IMR-90 (cell line): Measurements from ENCODE around the gene PLAC9. TPM values are rescaled to one million over a fixed set of nuclear protein-coding genes. Genes with fewer than 3 reads are reported as not detected.

ENCODE experiments used
- ATAC-seq: fragments of 200-7000 bp; cut with Tn5 transposase; 2 replicates; pipeline ENCODE4 v1.9.1; 2020; ENCODE audit warnings: low read depth, mild to moderate bottlenecking, moderate library complexity
- BruUV-seq: library from RNA; stranded (reverse); fragments of 400-500 nt; replicated peaks from 2 replicates; lab custom pipeline; 2021; lab: Mats Ljungman, UMichigan
- CTCF ChIA-PET: fragments of 300-600 bp; formaldehyde crosslinking; extraction: SDS; loops from one replicate; lab custom pipeline; 2021; ENCODE audit warnings: antibody characterized with exemption; lab: Yijun Ruan, JAX
- POLR2A ChIA-PET: fragments of 300-600 bp; sonication (Branson Sonifier 250); formaldehyde crosslinking; loops from one replicate; lab custom pipeline; 2022; ENCODE audit warnings: antibody characterized with exemption; ENCODE audit not compliant: unreplicated experiment; lab: Charles Lee
- DNase-seq: peaks from one replicate; pipeline ENCODE4 v3.0.0; 2013
- H2AFZ ChIP-seq: replicated peaks from 2 replicates; pipeline ENCODE3; 2013; ENCODE audit warnings: low read length, mild to moderate bottlenecking; ENCODE audit not compliant: poor library complexity
- H2AK5ac ChIP-seq: 2 replicates; pipeline ENCODE4 v1.6.1; 2013; ENCODE audit warnings: low read depth, low read length, inconsistent platforms
- H2AK9ac ChIP-seq: replicated peaks from 2 replicates; pipeline ENCODE3; 2013; ENCODE audit warnings: mild to moderate bottlenecking, low read depth, low read length, moderate library complexity; ENCODE audit not compliant: poor library complexity
- H2BK120ac ChIP-seq: 2 replicates; pipeline ENCODE4 v1.6.1; 2013; ENCODE audit warnings: low read depth, low read length, inconsistent platforms
- H2BK15ac ChIP-seq: 3 replicates; pipeline ENCODE4 v1.6.1; 2013; ENCODE audit warnings: low read depth, low read length, inconsistent platforms
- H2BK20ac ChIP-seq: 2 replicates; pipeline ENCODE4 v1.6.1; 2013; ENCODE audit warnings: low read depth, mild to moderate bottlenecking, inconsistent platforms, low read length, moderate library complexity
- H2BK5ac ChIP-seq: 2 replicates; pipeline ENCODE4 v1.6.1; 2013; ENCODE audit warnings: mild to moderate bottlenecking, low read depth, low read length, inconsistent platforms; ENCODE audit not compliant: poor library complexity, severe bottlenecking
- H3K14ac ChIP-seq: replicated peaks from 2 replicates; pipeline ENCODE4 v1.6.1; 2013; ENCODE audit warnings: low read depth, low read length, inconsistent platforms
- H3K18ac ChIP-seq: 2 replicates; pipeline ENCODE4 v1.6.1; 2013; ENCODE audit warnings: low read depth, low read length, control low read depth
- H3K23ac ChIP-seq: 2 replicates; pipeline ENCODE4 v1.6.1; 2013; ENCODE audit warnings: low read depth, low read length, inconsistent platforms
- H3K27ac ChIP-seq: 2 replicates; pipeline ENCODE4 v1.5.1; 2013; ENCODE audit warnings: mild to moderate bottlenecking, control low read depth, low read length; ENCODE audit not compliant: insufficient read depth
- H3K27me3 ChIP-seq: 2 replicates; pipeline ENCODE4 v1.6.1; 2013; ENCODE audit warnings: low read length; ENCODE audit not compliant: control insufficient read depth, insufficient read depth
- H3K36me3 ChIP-seq: 2 replicates; pipeline ENCODE4 v1.6.1; 2013; ENCODE audit warnings: low read length, mixed read lengths; ENCODE audit not compliant: control insufficient read depth, insufficient read depth
- H3K4ac ChIP-seq: 2 replicates; pipeline ENCODE4 v1.6.1; 2013; ENCODE audit warnings: low read depth, low read length, inconsistent platforms
- H3K4me1 ChIP-seq: 2 replicates; pipeline ENCODE4 v1.6.1; 2013; ENCODE audit warnings: low read length, mixed read lengths; ENCODE audit not compliant: control insufficient read depth, insufficient read depth
- H3K4me2 ChIP-seq: 2 replicates; pipeline ENCODE4 v1.6.1; 2013; ENCODE audit warnings: low read depth, mild to moderate bottlenecking, control low read depth, low read length, moderate library complexity
- H3K4me3 ChIP-seq: 2 replicates; pipeline ENCODE4 v1.5.1; 2013; ENCODE audit warnings: low read depth, mild to moderate bottlenecking, control low read depth, low read length, moderate library complexity; ENCODE audit not compliant: insufficient read depth
- H3K56ac ChIP-seq: 2 replicates; pipeline ENCODE4 v1.6.1; 2013; ENCODE audit warnings: low read length, inconsistent platforms; ENCODE audit not compliant: insufficient read depth; ENCODE audit errors: extremely low read depth
- H3K79me1 ChIP-seq, 2 experiments: 2 replicates each; pipeline ENCODE4 v1.6.1; 2013; ENCODE audit warnings: low read length in 2 of 2, inconsistent platforms in 1 of 2, low read depth in 1 of 2
- H3K9ac ChIP-seq: 2 replicates; pipeline ENCODE4 v1.6.1; 2013; ENCODE audit warnings: low read depth, low read length, control low read depth
- H3K9me1 ChIP-seq: 2 replicates; pipeline ENCODE4 v1.6.1; 2013; ENCODE audit warnings: low read length, inconsistent platforms; ENCODE audit not compliant: insufficient read depth
- H3K9me3 ChIP-seq: 2 replicates; pipeline ENCODE4 v1.6.1; 2013; ENCODE audit warnings: low read length; ENCODE audit not compliant: control insufficient read depth, insufficient read depth
- H4K20me1 ChIP-seq: 2 replicates; pipeline ENCODE4 v1.6.1; 2013; ENCODE audit warnings: low read length, inconsistent platforms; ENCODE audit not compliant: insufficient read depth
- H4K5ac ChIP-seq: 2 replicates; pipeline ENCODE4 v1.6.1; 2013; ENCODE audit warnings: mild to moderate bottlenecking, low read depth, low read length, control low read depth
- H4K8ac ChIP-seq, 2 experiments: 2 replicates each; pipeline ENCODE4 v1.6.1; 2013; ENCODE audit warnings: low read depth in 2 of 2, low read length in 2 of 2, control low read depth in 1 of 2, inconsistent platforms in 1 of 2
- H4K91ac ChIP-seq: 2 replicates; pipeline ENCODE4 v1.6.1; 2013; ENCODE audit warnings: low read depth, low read length, inconsistent platforms; ENCODE audit not compliant: insufficient read depth
- CTCF ChIP-seq: conservative IDR thresholded peaks from 2 replicates; pipeline ENCODE4 v1.5.1; 2012; ENCODE audit warnings: mild to moderate bottlenecking, low read depth, low read length, improper control_type of control experiment
- MAFK ChIP-seq: IDR thresholded peaks from 2 replicates; pipeline ENCODE4 v1.6.1; 2012; ENCODE audit warnings: low read depth, low read length, improper control_type of control experiment
- MXI1 ChIP-seq: IDR thresholded peaks from 2 replicates; pipeline ENCODE4 v1.6.1; 2012; ENCODE audit warnings: low read depth, mild to moderate bottlenecking, low read length, moderate library complexity, borderline replicate concordance
- WGBS, 2 experiments: methylation state at CpG; one replicate each; pipeline versions ENCODE4 v1.1.5 to v1.1.7; 2013; ENCODE audit warnings: missing lambda C conversion rate in 2 of 2; ENCODE audit not compliant: insufficient read length in 1 of 2; ENCODE audit errors: extremely low coverage in 2 of 2; 5-methylcytosine and 5-hydroxymethylcytosine counted together
- dilution Hi-C: fragments of 300-500 bp; cut with HindIII; formaldehyde crosslinking; loops from one replicate; pipeline ENCODE4 v1.14.3; 2018; ENCODE audit warnings: low sequenced_read_pairs; ENCODE audit not compliant: unreplicated experiment
- in situ Hi-C: fragments of 300-500 bp; cut with MboI; formaldehyde crosslinking; loops from 3 replicates; pipeline ENCODE4 v1.14.3; 2019; ENCODE audit warnings: low sequenced_read_pairs, inconsistent platforms, mixed read lengths
- intact Hi-C: fragments of 100-400 bp; cut with micrococcal nuclease; formaldehyde crosslinking; loops from 2 replicates; pipeline ENCODE4 v1.10.0; 2022
- polyA plus RNA-seq, 3 experiments: library from polyadenylated mRNA; depleted of rRNA; stranded (reverse); fragments of >200 nt; gene quantifications; 2 replicates each; pipeline ENCODE4 v1.2.3, GENCODE V29; 2012; ENCODE audit warnings: low replicate concordance in 1 of 3
- total RNA-seq: library from RNA; depleted of rRNA; stranded (reverse); fragments of >200 nt; gene quantifications from 2 replicates; pipeline ENCODE4 v1.2.3, GENCODE V29; 2012

The PLAC9 gene
- total and polyA plus RNA-seq, 2 of the 4 experiments (the other 2 are of a cell fraction): 1.6 to 12.2 TPM

GRCh38 chr10:80186364-80187012 lies 54.0 kb downstream of the PLAC9 start:
- Histone ChIP-seq H3K14ac (no peak overlapping the region), H3K4me3 (no peak overlapping the region), H2BK120ac (no peak overlapping the region), H3K4ac (no peak overlapping the region), H2BK5ac (no peak overlapping the region), H2AK9ac (no peak overlapping the region), H3K9me3 (no peaks in the 10 kb centered on the region), H3K23ac (no peak overlapping the region), H4K91ac (no peak overlapping the region), H2BK20ac (no peak overlapping the region), H4K8ac (no peak overlapping the region), H3K79me1 (peaks cover 31 to 89% of the 10 kb centered on the region in 2 experiments), H3K36me3 (peaks cover under 1% of the 10 kb centered on the region; the same call in 1 of the 2 replicates), H3K9me1 (peaks cover 55% of the 10 kb centered on the region), H3K18ac (no peak overlapping the region), H3K9ac (no peak overlapping the region), H4K20me1 (peaks cover 90% of the 10 kb centered on the region), H3K56ac (no peak overlapping the region), H3K27me3 (no peaks in the 10 kb centered on the region), H3K4me1 (peaks cover 20% of the 10 kb centered on the region), H3K4me2 (no peak overlapping the region), H2BK15ac (no peak overlapping the region), H3K27ac (no peak overlapping the region), H2AK5ac (no peak overlapping the region), H4K5ac (no peak overlapping the region; the same call in 1 of the 2 replicates), H2AFZ (no peak overlapping the region)
- TF ChIP-seq MAFK (no peak), MXI1 (no peak), CTCF (no peak)
- DNase-seq (no peak), ATAC-seq (no peak)
- in situ Hi-C loops (no loop called here), dilution Hi-C loops (no loop called here), intact Hi-C loops (no loop called here)
- CTCF ChIA-PET: no interaction called here
- POLR2A ChIA-PET: no interaction called here
- no CpG with 5 or more reads among the region's 13 CpGs for WGBS, 2 experiments
- BruUV-seq: no TSS peak
